Rectal smooth muscle tissue (tissue), 1 donor: Measurements from ENCODE around the gene PLA1A.
"Not testable (repeated sequence)": the region's sequence is repeated elsewhere in the genome, so short reads cannot be mapped to it uniquely, and the experiment has no call there.

Experiments
- H3K27ac ChIP-seq: one replicate; pipeline ENCODE4 v1.7.0; 2013; ENCODE audit warnings: low read depth, low read length, inconsistent platforms
- H3K27me3 ChIP-seq: one replicate; pipeline ENCODE4 v1.7.0; 2013; ENCODE audit warnings: low read length; ENCODE audit not compliant: control insufficient read depth, insufficient read depth
- H3K36me3 ChIP-seq: one replicate; pipeline ENCODE4 v1.7.0; 2013; ENCODE audit warnings: low read length; ENCODE audit not compliant: control insufficient read depth, insufficient read depth
- H3K4me1 ChIP-seq: one replicate; pipeline ENCODE4 v1.7.0; 2013; ENCODE audit warnings: low read length; ENCODE audit not compliant: control insufficient read depth, insufficient read depth
- H3K4me3 ChIP-seq: one replicate; pipeline ENCODE4 v1.7.0; 2013; ENCODE audit warnings: low read length
- H3K9ac ChIP-seq: one replicate; pipeline ENCODE4 v1.7.0; 2013; ENCODE audit warnings: low read length

The PLA1A gene

GRCh38 chr3:119585208-119585607 is 12.5 kb upstream of the PLA1A start:
- Histone ChIP-seq H3K27ac (no peak overlapping the region), H3K4me3 (no peak overlapping the region), H3K27me3 (no peaks in the 10 kb centered on the region), H3K36me3 (no peaks in the 10 kb centered on the region), H3K9ac (no peak overlapping the region), H3K4me1 (no peaks in the 10 kb centered on the region)

- Histone ChIP-seq H3K9ac (no peak overlapping the region), H3K4me3 (no peak overlapping the region), H3K27ac (no peak overlapping the region), H3K4me1 (no peaks in the 10 kb centered on the region), H3K36me3 (no peaks in the 10 kb centered on the region), H3K27me3 (no peaks in the 10 kb centered on the region)
These were observed 11.7 kb upstream of the PLA1A start for GRCh38 chr3:119585856-119586570.

DNA sequence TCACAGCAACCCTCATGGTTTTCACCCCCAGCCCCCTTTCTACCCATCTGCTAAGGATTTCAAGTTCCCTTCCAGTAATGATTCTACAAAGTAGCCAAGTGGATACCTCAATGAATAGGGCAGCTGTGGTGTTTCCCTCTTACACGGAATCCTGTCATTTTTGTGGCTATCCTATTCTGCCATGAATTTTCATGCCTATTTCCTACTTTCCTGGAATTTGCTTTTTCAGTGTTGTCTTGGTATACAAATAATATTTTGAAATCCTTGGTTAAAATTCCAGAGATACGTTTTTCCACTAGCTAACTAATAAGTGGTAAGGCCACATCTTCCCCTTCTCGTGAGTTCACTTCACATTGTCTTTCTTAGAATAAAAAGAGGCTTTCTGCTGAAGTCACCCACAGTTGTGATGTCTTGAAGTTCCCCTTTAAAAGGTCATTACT is 10.9 kb upstream of the PLA1A start:
- H3K27ac ChIP-seq, result no peak overlapping the region
- H3K4me3 ChIP-seq, result no peak overlapping the region
- no peaks in the 10 kb centered on the region for H3K4me1 ChIP-seq
- no peak overlapping the region for H3K9ac ChIP-seq
- H3K27me3 ChIP-seq, result no peaks in the 10 kb centered on the region
- no peaks in the 10 kb centered on the region for H3K36me3 ChIP-seq

DNA sequence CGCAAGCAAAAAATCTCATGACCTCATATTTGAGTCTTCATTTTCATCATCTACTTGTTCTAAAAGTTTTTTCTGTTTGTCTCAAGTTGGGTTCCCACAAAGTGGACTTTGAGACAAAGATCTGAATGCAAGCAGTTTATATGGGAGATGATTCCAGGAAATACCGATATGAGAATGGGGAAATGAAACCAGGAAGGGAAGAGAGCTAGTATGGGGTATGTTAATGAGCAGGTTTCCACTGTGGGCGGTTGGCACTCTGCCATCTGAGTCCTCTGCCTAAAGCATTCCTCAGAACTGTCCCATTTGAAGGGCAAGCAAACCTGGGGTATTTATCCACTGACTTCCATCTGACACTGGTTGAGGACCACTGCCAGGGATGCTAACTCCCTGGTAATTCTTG is 9.6 kb upstream of the PLA1A start:
- H3K36me3 ChIP-seq, result no peaks in the 10 kb centered on the region
- H3K27ac ChIP-seq, result no peak overlapping the region
- no peaks in the 10 kb centered on the region for H3K4me1 ChIP-seq
- no peak overlapping the region for H3K4me3 ChIP-seq
- no peak overlapping the region for H3K9ac ChIP-seq
- no peaks in the 10 kb centered on the region for H3K27me3 ChIP-seq

GRCh38 chr3:119589102-119589773 is 8.4 kb upstream of the PLA1A start:
- no peak overlapping the region for H3K4me3 ChIP-seq
- H3K27me3 ChIP-seq, result no peaks in the 10 kb centered on the region
- H3K27ac ChIP-seq, result no peak overlapping the region
- H3K36me3 ChIP-seq, result no peaks in the 10 kb centered on the region
- H3K9ac ChIP-seq, result no peak overlapping the region
- no peaks in the 10 kb centered on the region for H3K4me1 ChIP-seq

- H3K36me3 ChIP-seq, result no peaks in the 10 kb centered on the region
- H3K4me3 ChIP-seq, result no peak overlapping the region
- H3K27me3 ChIP-seq, result no peaks in the 10 kb centered on the region
- H3K9ac ChIP-seq, result no peak overlapping the region
- no peak overlapping the region for H3K27ac ChIP-seq
- H3K4me1 ChIP-seq, result no peaks in the 10 kb centered on the region
These were observed 7.0 kb upstream of the PLA1A start for GRCh38 chr3:119590706-119591105.

DNA sequence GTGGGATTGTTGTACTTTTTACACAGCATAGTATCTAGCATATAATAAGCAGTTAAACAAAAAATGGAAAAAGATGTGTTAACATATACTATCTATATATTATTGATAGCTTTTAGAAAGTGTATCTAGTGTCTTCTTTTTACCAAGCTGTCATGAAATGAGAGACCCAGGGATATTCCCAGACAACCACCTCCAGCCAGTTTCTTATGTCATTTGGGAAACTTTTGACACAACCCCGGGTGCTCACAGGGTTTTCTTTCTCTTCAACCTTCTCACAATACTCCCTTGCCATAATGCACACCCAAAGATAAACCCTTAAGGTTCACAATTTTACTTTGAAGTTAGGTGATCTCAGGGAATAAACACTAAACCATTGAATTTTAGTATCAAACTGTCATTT is 4.8 kb upstream of the PLA1A start:
- Histone ChIP-seq H3K27ac (no peak overlapping the region), H3K4me3 (no peak overlapping the region), H3K4me1 (no peaks in the 10 kb centered on the region), H3K36me3 (no peaks in the 10 kb centered on the region), H3K9ac (no peak overlapping the region), H3K27me3 (no peaks in the 10 kb centered on the region)

DNA sequence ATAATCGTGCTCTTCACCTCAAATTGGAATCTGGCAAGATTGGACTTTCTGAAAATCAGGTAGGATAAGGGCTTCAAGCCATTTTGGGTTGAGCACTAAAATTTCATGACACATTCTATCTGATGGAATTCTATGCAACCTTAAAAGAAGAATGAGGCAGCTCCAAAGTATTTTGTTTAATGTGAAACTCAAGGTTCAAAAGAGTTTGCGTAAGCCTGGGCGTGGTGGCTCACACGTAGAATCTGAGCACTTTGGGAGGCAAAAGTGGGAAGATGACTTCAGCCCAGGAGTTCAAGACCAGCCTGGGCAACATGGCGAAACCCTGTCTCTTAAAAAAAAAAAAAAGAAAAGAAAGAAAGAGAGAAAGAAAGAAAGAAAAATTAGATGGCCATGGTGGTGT is 3.6 kb upstream of the PLA1A start:
- Histone ChIP-seq H3K4me3 (no peak overlapping the region), H3K27me3 (no peaks in the 10 kb centered on the region), H3K27ac (no peak overlapping the region), H3K4me1 (no peaks in the 10 kb centered on the region), H3K36me3 (no peaks in the 10 kb centered on the region), H3K9ac (no peak overlapping the region)

- not testable (repeated sequence) for H3K27ac ChIP-seq, H3K4me3 ChIP-seq, H3K36me3 ChIP-seq, H3K4me1 ChIP-seq, H3K9ac ChIP-seq, H3K27me3 ChIP-seq
These were observed 2.8 kb upstream of the PLA1A start for GRCh38 chr3:119594929-119595328.

- Histone ChIP-seq H3K4me1 (no peaks in the 10 kb centered on the region), H3K9ac (no peak overlapping the region), H3K27me3 (no peaks in the 10 kb centered on the region), H3K4me3 (peak overlapping the region; percentile 48), H3K27ac (no peak overlapping the region), H3K36me3 (no peaks in the 10 kb centered on the region)
These were observed 1.9 kb upstream of the PLA1A start for GRCh38 chr3:119595639-119596334.

DNA sequence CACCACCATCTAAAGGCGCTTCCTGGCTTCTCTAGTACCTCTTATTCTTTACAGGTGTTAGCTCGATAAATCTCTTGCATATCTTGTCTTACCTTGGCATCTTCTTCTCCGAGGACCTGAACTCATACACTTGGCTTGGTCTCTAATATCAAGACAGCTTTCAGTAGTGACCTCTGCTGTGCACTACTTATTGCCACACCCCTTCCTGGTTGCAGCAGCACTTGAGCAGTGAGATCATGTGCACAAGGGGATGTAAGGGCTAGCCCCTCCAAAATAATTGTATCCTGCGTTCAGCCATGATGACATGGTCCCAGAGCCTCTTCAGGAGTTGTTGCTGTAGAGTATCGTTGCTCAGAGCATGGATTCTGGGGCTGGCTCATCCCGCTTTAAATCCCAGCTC is 1.3 kb upstream of the PLA1A start:
- H3K27ac ChIP-seq, result no peak overlapping the region
- H3K27me3 ChIP-seq, result no peaks in the 10 kb centered on the region
- H3K36me3 ChIP-seq, result no peaks in the 10 kb centered on the region
- H3K9ac ChIP-seq, result no peak overlapping the region
- H3K4me3 ChIP-seq, result no peak overlapping the region
- H3K4me1 ChIP-seq, result no peaks in the 10 kb centered on the region

DNA sequence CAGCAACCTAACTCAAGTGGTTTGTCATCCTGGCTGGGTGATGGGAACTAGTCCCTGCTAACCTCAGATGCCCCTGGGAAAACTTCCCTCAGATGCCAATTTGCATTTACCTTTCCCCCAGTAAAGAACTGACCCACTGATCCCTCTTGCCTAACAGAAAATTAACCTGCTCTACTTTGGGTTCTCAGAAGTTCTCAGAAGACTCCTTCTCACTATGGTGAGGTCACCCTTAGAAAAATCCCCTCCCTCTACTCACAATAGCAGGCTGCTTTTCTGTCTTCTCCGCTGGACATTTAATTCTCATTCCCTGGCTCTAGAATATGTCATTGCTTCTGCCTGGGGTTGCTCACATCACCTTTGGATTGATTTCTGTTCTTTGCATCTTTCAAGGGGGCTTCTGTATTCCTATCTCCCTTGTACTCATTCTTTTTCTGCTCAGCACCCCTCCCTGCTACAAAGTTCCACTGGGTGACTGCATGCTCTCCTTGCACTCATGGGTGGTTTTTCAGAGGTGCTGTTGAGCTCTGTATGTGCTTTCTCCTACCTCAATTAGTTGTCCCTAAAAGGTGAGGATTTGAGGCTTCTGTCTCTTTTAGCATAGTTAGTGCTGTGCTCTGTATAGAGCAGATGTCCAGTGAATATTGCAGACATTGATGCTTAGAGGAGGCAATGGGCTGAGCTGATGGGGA is 869 bp downstream of the PLA1A start:
- no peak overlapping the region for H3K4me3 ChIP-seq
- no peaks in the 10 kb centered on the region for H3K36me3 ChIP-seq
- no peaks in the 10 kb centered on the region for H3K27me3 ChIP-seq
- H3K9ac ChIP-seq, result no peak overlapping the region
- H3K27ac ChIP-seq, result no peak overlapping the region
- no peaks in the 10 kb centered on the region for H3K4me1 ChIP-seq
